HL-60 (cell line): ENCODE results near the gene BTF3.

Experiments used
- CTCF ChIP-seq: IDR thresholded peaks from one replicate; pipeline ENCODE4 v1.5.1; 2011; ENCODE audit warnings: low read length, control low read depth, inconsistent platforms; ENCODE audit not compliant: insufficient read depth
- GABPA ChIP-seq: IDR thresholded peaks from 2 replicates; pipeline ENCODE4 v1.6.1; 2012; ENCODE audit warnings: low read depth
- POLR2AphosphoS5 ChIP-seq: IDR thresholded peaks from 2 replicates; pipeline ENCODE4 v1.6.1; 2012; ENCODE audit warnings: low read depth
- REST ChIP-seq: IDR thresholded peaks from 2 replicates; pipeline ENCODE4 v1.6.1; 2012; ENCODE audit warnings: low read depth; ENCODE audit not compliant: insufficient replicate concordance
- SPI1 ChIP-seq: IDR thresholded peaks from 2 replicates; pipeline ENCODE4 v1.6.1; 2012; ENCODE audit warnings: low read depth, mild to moderate bottlenecking, borderline replicate concordance

DNA sequence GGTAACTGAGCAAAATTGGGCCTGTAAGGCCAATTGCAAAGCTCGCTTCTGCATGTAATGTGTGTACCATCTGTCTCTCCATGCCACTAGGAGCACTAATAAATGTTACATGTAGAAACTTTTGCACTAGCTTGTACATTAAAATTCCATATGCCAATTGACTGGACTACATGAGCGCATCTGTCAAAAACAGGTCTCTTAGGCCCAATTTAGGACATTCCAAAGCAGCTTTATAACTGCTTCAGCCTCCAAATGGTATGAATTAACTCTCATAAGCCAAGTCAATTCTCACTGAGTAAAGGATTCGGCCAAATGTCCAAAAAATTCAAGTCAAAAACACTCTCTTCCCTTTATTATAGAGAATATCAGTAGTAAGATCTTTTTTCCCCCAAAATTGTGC is 26.1 kb upstream of the BTF3 start:
- TF ChIP-seq CTCF (no peak), SPI1 (no peak), REST (no peak), GABPA (no peak), POLR2AphosphoS5 (no peak)
